ENCODE data around the gene CR1.

- TF ChIP-seq CTCF (IDR thresholded peaks at IDR 0.05): peak; percentile 54 to 74 (median 70)
- no peak for TF ChIP-seq POLR2A (IDR thresholded peaks at IDR 0.05)
These were observed 124.0 kb downstream of the CR1 start for GRCh38 chr1:207619871-207620542.

Data from right lobe of liver (tissue), 4 donors.